Measurements from ENCODE around the gene YAF2. TPM values are rescaled to one million over a fixed set of nuclear protein-coding genes. Genes with fewer than 3 reads are reported as not detected.

YAF2 gene
- total RNA-seq, 2 donors from 2014 or later = 18.4 to 24.4 TPM

- H3K9me3 ChIP-seq = no peaks in the 10 kb centered on the region
- TF ChIP-seq, protein P1, sequence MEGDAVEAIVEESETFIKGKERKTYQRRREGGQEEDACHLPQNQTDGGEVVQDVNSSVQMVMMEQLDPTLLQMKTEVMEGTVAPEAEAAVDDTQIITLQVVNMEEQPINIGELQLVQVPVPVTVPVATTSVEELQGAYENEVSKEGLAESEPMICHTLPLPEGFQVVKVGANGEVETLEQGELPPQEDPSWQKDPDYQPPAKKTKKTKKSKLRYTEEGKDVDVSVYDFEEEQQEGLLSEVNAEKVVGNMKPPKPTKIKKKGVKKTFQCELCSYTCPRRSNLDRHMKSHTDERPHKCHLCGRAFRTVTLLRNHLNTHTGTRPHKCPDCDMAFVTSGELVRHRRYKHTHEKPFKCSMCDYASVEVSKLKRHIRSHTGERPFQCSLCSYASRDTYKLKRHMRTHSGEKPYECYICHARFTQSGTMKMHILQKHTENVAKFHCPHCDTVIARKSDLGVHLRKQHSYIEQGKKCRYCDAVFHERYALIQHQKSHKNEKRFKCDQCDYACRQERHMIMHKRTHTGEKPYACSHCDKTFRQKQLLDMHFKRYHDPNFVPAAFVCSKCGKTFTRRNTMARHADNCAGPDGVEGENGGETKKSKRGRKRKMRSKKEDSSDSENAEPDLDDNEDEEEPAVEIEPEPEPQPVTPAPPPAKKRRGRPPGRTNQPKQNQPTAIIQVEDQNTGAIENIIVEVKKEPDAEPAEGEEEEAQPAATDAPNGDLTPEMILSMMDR (IDR thresholded peaks at IDR 0.05) = no peak
- H3K9ac ChIP-seq (ENCODE audit: low read depth in 2 of 2, low read length in 2 of 2) = no peak overlapping the region
- intact Hi-C loops (cut with DNase I) = no loop called here
- no peaks in the 10 kb centered on the region for H3K4me1 ChIP-seq
- no peaks in the 10 kb centered on the region for H3K36me3 ChIP-seq
- no peak overlapping the region for H3K27ac ChIP-seq
- no peak overlapping the region for H3K4me3 ChIP-seq
- no peaks in the 10 kb centered on the region for H3K27me3 ChIP-seq
- DNase-seq = no peak
These were observed 51.3 kb downstream of the YAF2 start for GRCh38 chr12:42186793-42187192.

DNA sequence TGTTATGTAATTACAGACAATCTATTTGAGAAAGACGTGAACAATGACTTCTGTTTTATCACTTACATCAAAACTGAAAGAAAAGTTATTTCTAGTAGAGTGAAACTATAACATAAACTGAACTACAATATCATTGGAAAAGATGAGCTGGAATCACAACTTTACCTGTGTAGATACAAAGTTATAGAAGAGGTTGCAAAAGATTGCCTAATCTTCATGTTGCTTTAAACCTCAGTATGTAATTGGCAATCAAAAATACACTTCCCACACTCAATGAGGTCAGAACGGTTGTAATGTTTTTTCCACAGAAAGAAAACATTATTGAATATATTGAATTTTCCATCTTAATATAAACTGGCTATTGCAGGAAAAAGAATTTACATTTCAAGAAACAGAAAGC is 55.7 kb downstream of the YAF2 start:
- intact Hi-C loops (cut with DNase I) = no loop called here
- Histone ChIP-seq H3K36me3 (no peaks in the 10 kb centered on the region), H3K9ac (ENCODE audit: low read depth in 2 of 2, low read length in 2 of 2) (no peak overlapping the region), H3K9me3 (no peaks in the 10 kb centered on the region), H3K27ac (no peak overlapping the region), H3K27me3 (no peaks in the 10 kb centered on the region), H3K4me3 (no peak overlapping the region), H3K4me1 (no peaks in the 10 kb centered on the region)
- DNase-seq = no peak
- TF ChIP-seq, protein P1 (IDR thresholded peaks at IDR 0.05) = no peak

DNA sequence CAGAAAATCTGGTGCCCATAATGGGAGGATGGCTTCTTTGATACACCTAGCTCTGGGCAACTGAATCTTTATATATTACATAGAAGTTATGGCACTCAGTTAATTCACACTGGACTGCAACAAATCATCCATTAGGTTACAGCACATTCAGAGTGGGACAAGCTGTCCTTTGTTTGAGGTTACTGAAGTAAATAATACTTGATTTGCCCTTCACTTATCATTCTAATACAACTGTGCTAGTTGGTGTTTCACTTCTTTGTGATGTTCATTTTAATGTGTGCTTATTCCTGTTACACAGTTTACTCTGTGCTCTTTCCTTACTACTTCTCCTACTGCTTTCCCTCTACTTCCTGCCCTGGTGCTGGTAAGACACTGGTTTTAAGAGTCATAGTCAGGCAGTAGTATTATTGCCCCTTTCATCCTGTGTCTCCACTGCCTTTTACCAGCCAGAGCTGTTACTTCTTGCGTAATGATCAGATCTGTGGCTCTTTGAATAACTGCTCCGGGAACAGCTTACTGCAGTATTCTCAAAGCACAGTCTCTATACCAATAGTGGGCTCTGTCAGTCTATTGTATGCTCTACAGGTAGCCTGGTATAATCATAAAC is 57.0 kb downstream of the YAF2 start:
- intact Hi-C loops (cut with DNase I) = no loop called here

DNA sequence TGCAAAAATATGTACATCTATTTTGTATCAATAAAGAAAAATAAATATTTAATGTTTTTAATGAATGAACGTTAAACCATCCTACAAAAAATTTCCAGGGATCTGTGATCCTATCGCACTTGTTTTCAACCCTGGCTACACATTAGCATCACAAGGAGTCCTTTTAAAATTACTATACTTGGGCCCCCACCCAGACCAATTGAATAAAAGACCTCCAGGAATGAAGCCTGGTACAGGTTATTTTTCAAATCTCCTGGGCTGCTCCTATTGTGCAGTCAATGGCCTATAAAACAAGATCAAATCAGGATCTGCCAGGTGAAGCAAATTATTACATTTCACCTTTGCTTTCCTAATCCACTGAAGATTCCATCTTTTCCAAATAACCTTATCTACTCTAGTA is 59.9 kb downstream of the YAF2 start:
- Histone ChIP-seq H3K9ac (ENCODE audit: low read depth in 2 of 2, low read length in 2 of 2) (no peak overlapping the region), H3K27ac (no peak overlapping the region), H3K4me3 (no peak overlapping the region), H3K36me3 (no peaks in the 10 kb centered on the region), H3K4me1 (no peaks in the 10 kb centered on the region), H3K27me3 (no peaks in the 10 kb centered on the region), H3K9me3 (no peaks in the 10 kb centered on the region)
- TF ChIP-seq, protein P1 (IDR thresholded peaks at IDR 0.05) = no peak
- no peak for DNase-seq
- intact Hi-C loops (cut with DNase I) = no loop called here

More for the DNA sequence above, 57.0 kb downstream of the YAF2 start:
- H3K9ac ChIP-seq (ENCODE audit: low read depth in 2 of 2, low read length in 2 of 2) = no peak overlapping the region
- DNase-seq = no peak
- TF ChIP-seq, protein P1 (IDR thresholded peaks at IDR 0.05) = no peak
- H3K4me1 ChIP-seq = no peaks in the 10 kb centered on the region
- H3K27me3 ChIP-seq = no peaks in the 10 kb centered on the region
- H3K36me3 ChIP-seq = no peaks in the 10 kb centered on the region
- H3K4me3 ChIP-seq = no peak overlapping the region
- no peak overlapping the region for H3K27ac ChIP-seq
- H3K9me3 ChIP-seq = no peaks in the 10 kb centered on the region

DNA sequence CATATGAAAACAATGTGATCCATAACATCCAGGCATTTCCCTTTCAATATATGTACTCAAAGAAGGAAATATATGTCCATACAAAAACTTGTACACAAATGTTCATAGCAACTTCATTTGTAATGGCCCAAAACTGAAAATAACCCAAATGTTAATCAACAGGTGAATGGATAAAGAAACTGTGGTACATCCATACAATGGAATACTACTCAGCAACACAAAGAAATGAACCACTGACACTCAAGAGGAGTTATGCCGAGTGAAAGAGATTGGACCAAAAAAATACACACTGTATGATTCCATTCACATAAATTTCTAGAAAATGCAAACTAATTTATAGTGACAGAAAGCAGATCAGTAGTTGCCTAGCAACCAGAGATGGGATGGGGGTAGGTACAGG is 63.1 kb downstream of the YAF2 start:
- H3K9ac ChIP-seq (ENCODE audit: low read depth in 2 of 2, low read length in 2 of 2) = no peak overlapping the region
- no peak for DNase-seq
- H3K36me3 ChIP-seq = no peaks in the 10 kb centered on the region
- intact Hi-C loops (cut with DNase I) = no loop called here
- TF ChIP-seq, protein P1 (IDR thresholded peaks at IDR 0.05) = no peak
- no peak overlapping the region for H3K27ac ChIP-seq
- no peaks in the 10 kb centered on the region for H3K4me1 ChIP-seq
- no peaks in the 10 kb centered on the region for H3K9me3 ChIP-seq
- no peaks in the 10 kb centered on the region for H3K27me3 ChIP-seq
- no peak overlapping the region for H3K4me3 ChIP-seq
